Stimulated activated CD4-positive, alpha-beta T cell treated with anti-CD3 and anti-CD28 coated beads, Interleukin-2, amount 100 ng/mL, for 4 hours (primary cell): ENCODE measurements around the gene EBP.

ENCODE experiments used
- DNase-seq: peaks from one replicate; pipeline ENCODE4 v3.0.0-alpha.2; 2020; ENCODE audit warnings: low read depth

Gene EBP

GRCh38 chrX:48521353-48522243 is at the start of gene EBP:
EBP (plus strand) TSS chrX:48521808; CDS start chrX:48523772, 1,964 bp downstream.
- DNase-seq: peak; percentile 88

- DNase-seq: no peak
These were observed 49.4 kb upstream of the EBP start for GRCh38 chrX:48472225-48472624.

GRCh38 chrX:48472851-48473703 is 48.5 kb upstream of the EBP start:
- DNase-seq: no peak

- DNase-seq: no peak
These were observed 48.0 kb upstream of the EBP start for GRCh38 chrX:48473704-48473990.

- no peak for DNase-seq
These were observed 47.5 kb upstream of the EBP start for GRCh38 chrX:48474127-48474526.

- no peak for DNase-seq
These were observed 47.0 kb upstream of the EBP start for GRCh38 chrX:48474581-48474980.

- DNase-seq: no peak
These were observed 46.3 kb upstream of the EBP start for GRCh38 chrX:48475296-48475695.

GRCh38 chrX:48475774-48476577 is 45.6 kb upstream of the EBP start, which contains the start of gene FTSJ1:
FTSJ1 (plus strand) TSS chrX:48476199; CDS start chrX:48478048, 1,849 bp downstream.
- peak; percentile 84 for DNase-seq

GRCh38 chrX:48476919-48477318 is 44.7 kb upstream of the EBP start:
- no peak for DNase-seq

GRCh38 chrX:48477960-48478755 is 43.5 kb upstream of the EBP start:
- DNase-seq: no peak

- DNase-seq: no peak
These were observed 42.8 kb upstream of the EBP start for GRCh38 chrX:48478806-48479205.

GRCh38 chrX:48480142-48480541 is 41.5 kb upstream of the EBP start:
- DNase-seq: no peak

GRCh38 chrX:48480583-48480982 is 41.0 kb upstream of the EBP start:
- no peak for DNase-seq

- DNase-seq: no peak
These were observed 39.1 kb upstream of the EBP start for GRCh38 chrX:48482526-48482925.

- DNase-seq: no peak
These were observed 34.2 kb upstream of the EBP start for GRCh38 chrX:48487362-48487798.

GRCh38 chrX:48488034-48488433 is 33.6 kb upstream of the EBP start:
- no peak for DNase-seq

- DNase-seq: no peak
These were observed 32.3 kb upstream of the EBP start for GRCh38 chrX:48489296-48489695.

- no peak for DNase-seq
These were observed 31.7 kb upstream of the EBP start for GRCh38 chrX:48489892-48490291.

GRCh38 chrX:48490661-48491060 is 30.9 kb upstream of the EBP start:
- DNase-seq: no peak

- no peak for DNase-seq
These were observed 29.8 kb upstream of the EBP start for GRCh38 chrX:48491809-48492208.

- no peak for DNase-seq
These were observed 29.2 kb upstream of the EBP start for GRCh38 chrX:48492293-48492910.
